IMR-90 (cell line): ENCODE measurements around the gene LAG3. TPM values are rescaled to one million over a fixed set of nuclear protein-coding genes. Genes with fewer than 3 reads are reported as not detected.

Experiments
- ATAC-seq: fragments of 200-7000 bp; cut with Tn5 transposase; 2 replicates; pipeline ENCODE4 v1.9.1; 2020; ENCODE audit warnings: low read depth, mild to moderate bottlenecking, moderate library complexity
- BruUV-seq: library from RNA; stranded (reverse); fragments of 400-500 nt; replicated peaks from 2 replicates; lab custom pipeline; 2021; lab: Mats Ljungman, UMichigan
- CTCF ChIA-PET: fragments of 300-600 bp; formaldehyde crosslinking; extraction: SDS; loops from one replicate; lab custom pipeline; 2021; ENCODE audit warnings: antibody characterized with exemption; lab: Yijun Ruan, JAX
- POLR2A ChIA-PET: fragments of 300-600 bp; sonication (Branson Sonifier 250); formaldehyde crosslinking; loops from one replicate; lab custom pipeline; 2022; ENCODE audit warnings: antibody characterized with exemption; ENCODE audit not compliant: unreplicated experiment; lab: Charles Lee
- DNase-seq: peaks from one replicate; pipeline ENCODE4 v3.0.0; 2013
- H2AFZ ChIP-seq: replicated peaks from 2 replicates; pipeline ENCODE3; 2013; ENCODE audit warnings: low read length, mild to moderate bottlenecking; ENCODE audit not compliant: poor library complexity
- H2AK5ac ChIP-seq: 2 replicates; pipeline ENCODE4 v1.6.1; 2013; ENCODE audit warnings: low read depth, low read length, inconsistent platforms
- H2AK9ac ChIP-seq: replicated peaks from 2 replicates; pipeline ENCODE3; 2013; ENCODE audit warnings: mild to moderate bottlenecking, low read depth, low read length, moderate library complexity; ENCODE audit not compliant: poor library complexity
- H2BK120ac ChIP-seq: 2 replicates; pipeline ENCODE4 v1.6.1; 2013; ENCODE audit warnings: low read depth, low read length, inconsistent platforms
- H2BK15ac ChIP-seq: 3 replicates; pipeline ENCODE4 v1.6.1; 2013; ENCODE audit warnings: low read depth, low read length, inconsistent platforms
- H2BK20ac ChIP-seq: 2 replicates; pipeline ENCODE4 v1.6.1; 2013; ENCODE audit warnings: low read depth, mild to moderate bottlenecking, inconsistent platforms, low read length, moderate library complexity
- H2BK5ac ChIP-seq: 2 replicates; pipeline ENCODE4 v1.6.1; 2013; ENCODE audit warnings: mild to moderate bottlenecking, low read depth, low read length, inconsistent platforms; ENCODE audit not compliant: poor library complexity, severe bottlenecking
- H3K14ac ChIP-seq: replicated peaks from 2 replicates; pipeline ENCODE4 v1.6.1; 2013; ENCODE audit warnings: low read depth, low read length, inconsistent platforms
- H3K18ac ChIP-seq: 2 replicates; pipeline ENCODE4 v1.6.1; 2013; ENCODE audit warnings: low read depth, low read length, control low read depth
- H3K23ac ChIP-seq: 2 replicates; pipeline ENCODE4 v1.6.1; 2013; ENCODE audit warnings: low read depth, low read length, inconsistent platforms
- H3K27ac ChIP-seq: 2 replicates; pipeline ENCODE4 v1.5.1; 2013; ENCODE audit warnings: mild to moderate bottlenecking, control low read depth, low read length; ENCODE audit not compliant: insufficient read depth
- H3K27me3 ChIP-seq: 2 replicates; pipeline ENCODE4 v1.6.1; 2013; ENCODE audit warnings: low read length; ENCODE audit not compliant: control insufficient read depth, insufficient read depth
- H3K36me3 ChIP-seq: 2 replicates; pipeline ENCODE4 v1.6.1; 2013; ENCODE audit warnings: low read length, mixed read lengths; ENCODE audit not compliant: control insufficient read depth, insufficient read depth
- H3K4ac ChIP-seq: 2 replicates; pipeline ENCODE4 v1.6.1; 2013; ENCODE audit warnings: low read depth, low read length, inconsistent platforms
- H3K4me1 ChIP-seq: 2 replicates; pipeline ENCODE4 v1.6.1; 2013; ENCODE audit warnings: low read length, mixed read lengths; ENCODE audit not compliant: control insufficient read depth, insufficient read depth
- H3K4me2 ChIP-seq: 2 replicates; pipeline ENCODE4 v1.6.1; 2013; ENCODE audit warnings: low read depth, mild to moderate bottlenecking, control low read depth, low read length, moderate library complexity
- H3K4me3 ChIP-seq: 2 replicates; pipeline ENCODE4 v1.5.1; 2013; ENCODE audit warnings: low read depth, mild to moderate bottlenecking, control low read depth, low read length, moderate library complexity; ENCODE audit not compliant: insufficient read depth
- H3K56ac ChIP-seq: 2 replicates; pipeline ENCODE4 v1.6.1; 2013; ENCODE audit warnings: low read length, inconsistent platforms; ENCODE audit not compliant: insufficient read depth; ENCODE audit errors: extremely low read depth
- H3K79me1 ChIP-seq, 2 experiments: 2 replicates each; pipeline ENCODE4 v1.6.1; 2013; ENCODE audit warnings: low read length in 2 of 2, inconsistent platforms in 1 of 2, low read depth in 1 of 2
- H3K9ac ChIP-seq: 2 replicates; pipeline ENCODE4 v1.6.1; 2013; ENCODE audit warnings: low read depth, low read length, control low read depth
- H3K9me1 ChIP-seq: 2 replicates; pipeline ENCODE4 v1.6.1; 2013; ENCODE audit warnings: low read length, inconsistent platforms; ENCODE audit not compliant: insufficient read depth
- H3K9me3 ChIP-seq: 2 replicates; pipeline ENCODE4 v1.6.1; 2013; ENCODE audit warnings: low read length; ENCODE audit not compliant: control insufficient read depth, insufficient read depth
- H4K20me1 ChIP-seq: 2 replicates; pipeline ENCODE4 v1.6.1; 2013; ENCODE audit warnings: low read length, inconsistent platforms; ENCODE audit not compliant: insufficient read depth
- H4K5ac ChIP-seq: 2 replicates; pipeline ENCODE4 v1.6.1; 2013; ENCODE audit warnings: mild to moderate bottlenecking, low read depth, low read length, control low read depth
- H4K8ac ChIP-seq, 2 experiments: 2 replicates each; pipeline ENCODE4 v1.6.1; 2013; ENCODE audit warnings: low read depth in 2 of 2, low read length in 2 of 2, control low read depth in 1 of 2, inconsistent platforms in 1 of 2
- H4K91ac ChIP-seq: 2 replicates; pipeline ENCODE4 v1.6.1; 2013; ENCODE audit warnings: low read depth, low read length, inconsistent platforms; ENCODE audit not compliant: insufficient read depth
- WGBS, 2 experiments: methylation state at CpG; one replicate each; pipeline versions ENCODE4 v1.1.5 to v1.1.7; 2013; ENCODE audit warnings: missing lambda C conversion rate in 2 of 2; ENCODE audit not compliant: insufficient read length in 1 of 2; ENCODE audit errors: extremely low coverage in 2 of 2; 5-methylcytosine and 5-hydroxymethylcytosine counted together
- dilution Hi-C: fragments of 300-500 bp; cut with HindIII; formaldehyde crosslinking; loops from one replicate; pipeline ENCODE4 v1.14.3; 2018; ENCODE audit warnings: low sequenced_read_pairs; ENCODE audit not compliant: unreplicated experiment
- in situ Hi-C: fragments of 300-500 bp; cut with MboI; formaldehyde crosslinking; loops from 3 replicates; pipeline ENCODE4 v1.14.3; 2019; ENCODE audit warnings: low sequenced_read_pairs, inconsistent platforms, mixed read lengths
- intact Hi-C: fragments of 100-400 bp; cut with micrococcal nuclease; formaldehyde crosslinking; loops from 2 replicates; pipeline ENCODE4 v1.10.0; 2022
- polyA plus RNA-seq, 3 experiments: library from polyadenylated mRNA; depleted of rRNA; stranded (reverse); fragments of >200 nt; gene quantifications; 2 replicates each; pipeline ENCODE4 v1.2.3, GENCODE V29; 2012; ENCODE audit warnings: low replicate concordance in 1 of 3
- total RNA-seq: library from RNA; depleted of rRNA; stranded (reverse); fragments of >200 nt; gene quantifications from 2 replicates; pipeline ENCODE4 v1.2.3, GENCODE V29; 2012
- TF ChIP-seq, protein P1 (sequence below): fragments of 150-350 bp; IDR thresholded peaks from 2 replicates; pipeline ENCODE4 v1.6.1; 2017; ENCODE audit warnings: mild to moderate bottlenecking, antibody characterized with exemption, low read length, low read depth

The LAG3 gene
- total and polyA plus RNA-seq, 2 of the 4 experiments (the other 2 are of a cell fraction), result 0.41 TPM; not detected in 1

DNA sequence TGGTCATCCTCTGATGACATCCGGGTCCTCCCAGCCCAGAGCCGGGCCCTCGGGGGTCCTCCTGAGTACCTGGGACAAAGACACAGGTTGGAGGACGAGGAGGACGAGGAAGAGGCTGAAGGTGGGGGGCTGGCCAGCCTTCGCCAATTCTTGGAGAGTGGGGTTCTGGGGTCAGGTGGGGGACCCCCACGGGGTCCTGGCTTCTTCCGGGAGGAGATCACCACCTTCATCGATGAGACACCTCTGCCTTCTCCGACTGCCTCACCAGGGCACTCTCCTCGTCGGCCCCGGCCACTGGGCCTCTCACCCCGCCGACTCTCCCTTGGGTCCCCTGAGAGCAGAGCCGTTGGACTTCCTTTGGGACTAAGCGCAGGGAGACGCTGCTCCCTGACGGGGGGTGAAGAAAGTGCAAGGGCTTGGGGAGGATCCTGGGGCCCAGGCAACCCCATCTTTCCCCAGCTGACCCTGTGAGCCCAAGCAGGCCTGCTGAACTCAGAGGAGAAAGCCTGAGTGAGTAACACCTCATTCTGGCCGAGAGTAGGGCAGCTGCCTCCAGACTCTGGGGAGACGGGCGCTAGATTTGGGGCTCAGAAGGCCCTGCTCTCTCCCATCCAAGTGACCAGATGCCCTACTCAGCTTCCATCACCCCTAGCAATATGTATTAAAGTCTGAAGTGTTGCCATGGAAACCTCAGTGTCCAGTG, 54.6 kb downstream of the LAG3 start:
- Histone ChIP-seq H3K4me2 (peak overlapping the region; percentile 24; the same call in 1 of the 2 replicates), H2AK9ac (peak overlapping the region; percentile 93), H2AFZ (peak overlapping the region; percentile 89), H3K36me3 (peaks cover 16% of the 10 kb centered on the region), H3K79me1 (peaks cover 11 to 61% of the 10 kb centered on the region in 2 experiments; a peak in 3 of 4 replicates), H3K23ac (peak overlapping the region; percentile 83; the same call in 1 of the 2 replicates), H3K27ac (peak overlapping the region; percentile 63), H2BK15ac (no peak overlapping the region), H4K20me1 (peaks cover 9% of the 10 kb centered on the region; the same call in 1 of the 2 replicates), H3K9me1 (peaks cover 6% of the 10 kb centered on the region), H3K9me3 (no peaks in the 10 kb centered on the region), H4K91ac (peak overlapping the region; percentile 88), H3K56ac (no peak overlapping the region), H2BK20ac (no peak overlapping the region), H3K27me3 (peaks cover 2% of the 10 kb centered on the region; the same call in 1 of the 2 replicates), H4K8ac (peak overlapping the region; percentile 3 to 89; a peak in 3 of 4 replicates), H3K4me3 (no peak overlapping the region), H3K4ac (peak overlapping the region; percentile 97), H3K9ac (peak overlapping the region; percentile 55), H2AK5ac (peak overlapping the region; percentile 97), H3K4me1 (peaks cover 20% of the 10 kb centered on the region), H4K5ac (no peak overlapping the region), H2BK5ac (peak overlapping the region; percentile 71), H3K18ac (no peak overlapping the region), H3K14ac (peak overlapping the region; percentile 98), H2BK120ac (peak overlapping the region; percentile 85; the same call in 1 of the 2 replicates)
- ChIA-PET POLR2A (no interaction called here), CTCF (no interaction called here)
- DNase-seq (no peak), ATAC-seq (no peak)
- no TSS peak for BruUV-seq
- 60% methylated on average over 1 of the region's 22 CpGs; no CpG with 5 or more reads in 1 of the 2 experiments for WGBS, 2 experiments
- TF ChIP-seq, protein P1, sequence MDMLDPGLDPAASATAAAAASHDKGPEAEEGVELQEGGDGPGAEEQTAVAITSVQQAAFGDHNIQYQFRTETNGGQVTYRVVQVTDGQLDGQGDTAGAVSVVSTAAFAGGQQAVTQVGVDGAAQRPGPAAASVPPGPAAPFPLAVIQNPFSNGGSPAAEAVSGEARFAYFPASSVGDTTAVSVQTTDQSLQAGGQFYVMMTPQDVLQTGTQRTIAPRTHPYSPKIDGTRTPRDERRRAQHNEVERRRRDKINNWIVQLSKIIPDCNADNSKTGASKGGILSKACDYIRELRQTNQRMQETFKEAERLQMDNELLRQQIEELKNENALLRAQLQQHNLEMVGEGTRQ, result no peak
- dilution Hi-C loops (no loop called here), intact Hi-C loops (loop anchor here (5.0 kb wide), 1 partner anchor 140 kb away; the partner anchor contains the start of gene ZNF384), in situ Hi-C loops (loop anchor here (5.0 to 10.0 kb wide), 2 partner anchors 75 to 212 kb away; partner anchors contain the start of gene MLF2)
